ENCODE measurements around the gene NCAPG2. TPM values are rescaled to one million over a fixed set of nuclear protein-coding genes. Genes with fewer than 3 reads are reported as not detected.
"Not testable (repeated sequence)": the region's sequence is repeated elsewhere in the genome, so short reads cannot be mapped to it uniquely, and the experiment has no call there.

NCAPG2 gene
- total RNA-seq, 2 donors from 2014 or later, result 45.0 to 117 TPM

DNA sequence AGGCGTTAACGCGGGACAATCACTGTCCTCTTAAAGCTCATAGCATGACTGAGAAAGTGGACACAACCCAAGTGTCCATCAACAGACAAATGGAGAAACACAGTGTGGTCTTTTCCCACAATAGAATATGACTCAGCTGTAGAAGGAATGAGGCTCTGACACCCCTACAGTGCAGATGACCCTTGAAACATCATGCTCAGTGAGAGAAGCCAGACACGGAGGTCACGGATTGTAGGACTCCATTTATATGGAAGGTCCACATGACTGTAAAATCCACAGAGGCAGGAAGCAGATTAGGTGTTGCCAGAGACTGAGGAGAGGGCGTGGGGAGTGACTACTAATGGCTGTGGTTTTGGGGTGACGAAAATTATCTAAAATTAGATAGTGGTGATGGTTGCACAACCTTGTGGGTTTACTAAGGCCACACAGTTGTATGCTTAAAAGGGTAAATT is 6.1 kb upstream of the NCAPG2 start:
- H3K4me3 Mint-ChIP-seq, result peak overlapping the region; percentile 52
- peaks cover 13 to 24% of the 10 kb centered on the region in 2 donors for H3K4me1 Mint-ChIP-seq (ENCODE audit: low read depth in 2 of 2)
- DNase-seq (ENCODE audit: low spot score), result no peak
- no peaks in the 10 kb centered on the region for H3K9me3 Mint-ChIP-seq
- peak overlapping the region; percentile 26 to 55 for H3K27ac Mint-ChIP-seq
- H3K27me3 Mint-ChIP-seq, result no peaks in the 10 kb centered on the region
- no peaks in the 10 kb centered on the region for H3K36me3 Mint-ChIP-seq
- ATAC-seq, result peak; percentile 74 to 85

DNA sequence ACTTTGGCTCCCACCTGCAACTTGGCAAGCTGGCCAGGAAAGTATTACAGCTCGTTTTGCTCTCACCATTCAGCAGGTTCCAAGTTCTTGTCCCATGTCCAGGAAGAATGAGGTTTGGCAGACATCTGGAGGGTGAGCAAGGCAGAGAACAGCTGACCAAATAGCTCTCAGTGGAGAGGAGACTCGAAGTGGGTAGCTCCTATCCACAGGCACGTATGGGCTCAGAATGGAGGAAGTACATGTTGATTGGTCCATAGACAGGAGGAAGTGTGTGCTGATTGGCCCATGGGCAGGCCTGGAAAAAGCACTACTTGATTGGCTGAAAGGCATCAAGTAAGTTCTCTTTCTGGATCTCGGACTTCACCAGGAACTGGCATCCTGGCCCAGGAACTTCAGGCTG is 3.0 kb upstream of the NCAPG2 start:
- Mint-ChIP-seq H3K36me3 (no peaks in the 10 kb centered on the region), H3K27ac (no peak overlapping the region), H3K27me3 (no peaks in the 10 kb centered on the region)

GRCh38 chr7:158706710-158707590 is 2.3 kb upstream of the NCAPG2 start:
- Mint-ChIP-seq H3K36me3 (no peaks in the 10 kb centered on the region), H3K4me1 (ENCODE audit: low read depth in 2 of 2) (peaks cover 27 to 28% of the 10 kb centered on the region in 2 donors), H3K9me3 (no peaks in the 10 kb centered on the region), H3K27ac (no peak overlapping the region), H3K4me3 (no peak overlapping the region), H3K27me3 (no peaks in the 10 kb centered on the region)
- ATAC-seq (no peak), DNase-seq (ENCODE audit: low spot score) (no peak)

More for the DNA sequence above, 3.0 kb upstream of the NCAPG2 start:
- Mint-ChIP-seq H3K4me1 (ENCODE audit: low read depth in 2 of 2) (peaks cover 27 to 33% of the 10 kb centered on the region in 2 donors), H3K4me3 (no peak overlapping the region), H3K9me3 (no peaks in the 10 kb centered on the region)
- ATAC-seq (no peak), DNase-seq (ENCODE audit: low spot score) (no peak)

- Mint-ChIP-seq H3K36me3 (peaks cover 4% of the 10 kb centered on the region), H3K27me3 (no peaks in the 10 kb centered on the region), H3K27ac (no peak overlapping the region), H3K4me3 (peak overlapping the region; percentile 83), H3K4me1 (ENCODE audit: low read depth in 2 of 2) (peaks cover 26 to 30% of the 10 kb centered on the region in 2 donors), H3K9me3 (no peaks in the 10 kb centered on the region)
- ATAC-seq (no peak), DNase-seq (ENCODE audit: low spot score) (no peak)
Observed at GRCh38 chr7:158706273-158706704, 1.7 kb upstream of the NCAPG2 start.

DNA sequence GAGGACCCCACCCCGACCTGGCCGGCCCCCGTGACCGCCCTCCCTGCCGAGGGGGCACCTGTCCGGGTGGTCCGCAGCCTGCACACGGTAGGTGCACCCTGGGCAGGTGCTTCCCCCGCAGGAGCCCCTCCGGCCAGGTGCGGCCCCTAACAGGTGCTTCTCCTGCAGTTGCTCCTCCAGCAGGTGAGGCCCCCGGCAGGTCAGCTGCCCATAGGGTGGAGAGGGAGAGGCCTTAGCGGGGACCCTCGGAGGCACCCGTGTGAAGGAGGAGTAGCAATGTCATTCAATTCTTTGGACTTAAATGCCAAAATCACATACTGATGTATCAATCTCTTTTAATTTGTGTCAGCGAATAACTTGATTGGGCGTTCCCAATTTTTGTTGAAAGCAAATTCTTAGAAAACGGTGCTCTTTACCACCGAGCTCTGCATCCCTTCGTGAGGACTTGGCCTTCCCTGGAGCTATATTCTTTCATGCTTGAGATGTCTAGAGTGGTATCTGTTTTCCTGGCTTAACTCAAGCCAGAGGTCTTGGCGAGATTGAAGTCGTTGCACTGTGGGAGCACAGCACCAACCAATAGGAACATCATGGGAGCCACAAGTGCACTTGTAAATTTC is 738 bp upstream of the NCAPG2 start:
- Mint-ChIP-seq H3K4me1 (ENCODE audit: low read depth in 2 of 2) (peaks cover 20 to 30% of the 10 kb centered on the region in 2 donors), H3K27me3 (no peaks in the 10 kb centered on the region), H3K9me3 (no peaks in the 10 kb centered on the region), H3K4me3 (peak overlapping the region; percentile 83), H3K27ac (peak overlapping the region; percentile 8 to 71), H3K36me3 (peaks cover 10% of the 10 kb centered on the region)
- ATAC-seq (no peak), DNase-seq (ENCODE audit: low spot score) (no peak)

GRCh38 chr7:158703679-158704523 is 703 bp downstream of the NCAPG2 start:
- DNase-seq (ENCODE audit: low spot score); H3K27me3 Mint-ChIP-seq; ATAC-seq; H3K9me3 Mint-ChIP-seq: not testable (repeated sequence)
- Mint-ChIP-seq H3K36me3 (peaks cover 17% of the 10 kb centered on the region), H3K4me3 (peak overlapping the region; percentile 83), H3K4me1 (ENCODE audit: low read depth in 2 of 2) (peaks cover 22 to 36% of the 10 kb centered on the region in 2 donors), H3K27ac (peak overlapping the region in 1 of 2 donors; percentile 8)

GRCh38 chr7:158702944-158703343 is 1.7 kb downstream of the NCAPG2 start:
- peaks cover 22 to 37% of the 10 kb centered on the region in 2 donors for H3K4me1 Mint-ChIP-seq (ENCODE audit: low read depth in 2 of 2)

DNA sequence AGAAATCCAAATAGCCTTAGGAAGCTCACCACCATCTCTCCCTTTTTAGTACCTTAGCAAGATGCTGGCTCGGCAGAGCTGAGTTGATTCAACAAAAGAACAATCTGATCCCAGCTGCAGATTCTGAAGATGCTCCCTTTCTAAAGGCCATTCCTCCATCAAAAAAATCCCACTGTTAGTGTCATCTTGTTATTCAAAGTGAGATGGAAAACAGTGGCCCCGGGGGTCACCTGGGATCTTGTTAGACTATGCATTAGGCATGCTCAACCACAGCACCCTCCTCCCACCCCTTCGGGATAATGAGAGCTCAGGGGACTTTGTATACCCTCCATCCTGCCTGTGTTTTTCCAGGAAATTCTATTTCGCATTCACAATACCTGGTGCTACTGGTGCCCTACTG is 2.4 kb downstream of the NCAPG2 start:
- H3K27me3 Mint-ChIP-seq, result no peaks in the 10 kb centered on the region
- H3K4me3 Mint-ChIP-seq, result peak overlapping the region; percentile 78
- no peaks in the 10 kb centered on the region for H3K9me3 Mint-ChIP-seq
- peaks cover 22 to 37% of the 10 kb centered on the region in 2 donors for H3K4me1 Mint-ChIP-seq (ENCODE audit: low read depth in 2 of 2)
- no peak for DNase-seq (ENCODE audit: low spot score)
- peaks cover 19% of the 10 kb centered on the region for H3K36me3 Mint-ChIP-seq
- no peak for ATAC-seq
- H3K27ac Mint-ChIP-seq, result no peak overlapping the region

More at GRCh38 chr7:158702944-158703343, 1.7 kb downstream of the NCAPG2 start:
- ATAC-seq, result no peak
- Mint-ChIP-seq H3K27me3 (no peaks in the 10 kb centered on the region), H3K4me3 (peak overlapping the region; percentile 78), H3K9me3 (no peaks in the 10 kb centered on the region), H3K27ac (peak overlapping the region in 1 of 2 donors; percentile 8), H3K36me3 (peaks cover 19% of the 10 kb centered on the region)
- no peak for DNase-seq (ENCODE audit: low spot score)

DNA sequence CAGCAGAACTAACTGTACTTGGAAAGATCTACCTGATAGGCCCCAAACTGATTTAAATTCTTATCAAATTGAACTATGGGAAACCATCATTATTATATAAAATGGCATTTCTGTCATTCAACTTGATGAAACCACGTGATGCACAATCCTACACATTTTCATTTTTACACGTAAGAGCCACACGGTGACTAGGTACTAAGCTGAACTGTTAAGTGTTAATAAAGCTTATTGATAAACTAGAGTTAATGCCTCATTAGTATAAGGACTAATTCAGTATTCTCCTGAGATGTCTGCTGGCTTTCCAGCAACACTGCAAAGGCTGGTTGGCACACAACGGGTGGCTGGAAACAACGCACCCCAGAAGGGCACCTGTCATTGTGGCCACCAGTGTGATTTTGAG is 4.6 kb downstream of the NCAPG2 start:
- DNase-seq (ENCODE audit: low spot score) (no peak), ATAC-seq (no peak)
- Mint-ChIP-seq H3K36me3 (peaks cover 19% of the 10 kb centered on the region), H3K27ac (no peak overlapping the region), H3K4me3 (no peak overlapping the region), H3K4me1 (ENCODE audit: low read depth in 2 of 2) (peaks cover 17 to 31% of the 10 kb centered on the region in 2 donors), H3K9me3 (no peaks in the 10 kb centered on the region), H3K27me3 (no peaks in the 10 kb centered on the region)

GRCh38 chr7:158699341-158699740 is 5.3 kb downstream of the NCAPG2 start:
- Mint-ChIP-seq H3K27me3 (no peaks in the 10 kb centered on the region), H3K36me3 (peaks cover 19% of the 10 kb centered on the region), H3K27ac (peak overlapping the region in 1 of 2 donors; percentile 18), H3K9me3 (no peaks in the 10 kb centered on the region), H3K4me3 (no peak overlapping the region), H3K4me1 (ENCODE audit: low read depth in 2 of 2) (peaks cover 20 to 37% of the 10 kb centered on the region in 2 donors)
- no peak for DNase-seq (ENCODE audit: low spot score)
- ATAC-seq, result no peak

DNA sequence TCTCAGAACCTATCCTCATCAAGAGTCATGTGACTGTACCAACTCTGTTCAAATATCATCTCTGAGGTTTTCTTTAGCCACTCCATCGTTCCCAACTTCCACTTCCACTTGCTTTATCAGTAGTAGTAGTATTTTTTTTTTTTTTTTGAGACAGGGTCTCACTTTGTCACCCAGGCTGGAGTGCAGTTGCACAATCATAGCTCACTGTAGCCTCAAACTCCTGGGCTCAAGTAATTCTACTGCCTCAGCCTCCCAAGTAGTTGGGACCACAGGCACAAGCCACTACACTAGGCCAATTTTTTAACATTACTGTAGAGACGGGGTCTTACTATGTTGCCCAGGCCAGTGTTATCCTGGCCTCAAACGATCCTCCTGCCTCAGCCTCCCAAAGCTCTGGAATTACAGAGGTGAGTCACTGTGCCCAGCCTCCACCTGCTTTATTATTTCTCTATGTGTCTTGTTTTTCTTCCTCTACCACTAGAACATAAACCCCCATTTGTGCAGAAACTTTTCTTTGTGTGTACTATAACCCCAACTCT is 5.9 kb downstream of the NCAPG2 start:
- Mint-ChIP-seq H3K36me3 (peaks cover 19% of the 10 kb centered on the region), H3K4me1 (ENCODE audit: low read depth in 2 of 2) (peaks cover 20 to 38% of the 10 kb centered on the region in 2 donors), H3K27me3 (no peaks in the 10 kb centered on the region), H3K4me3 (no peak overlapping the region), H3K9me3 (no peaks in the 10 kb centered on the region), H3K27ac (peak overlapping the region in 1 of 2 donors; percentile 18)
- no peak for ATAC-seq
- no peak for DNase-seq (ENCODE audit: low spot score)

GRCh38 chr7:158697597-158697996 is 7.0 kb downstream of the NCAPG2 start:
- not testable (repeated sequence) for H3K27ac Mint-ChIP-seq; DNase-seq (ENCODE audit: low spot score); H3K27me3 Mint-ChIP-seq; H3K9me3 Mint-ChIP-seq; H3K4me3 Mint-ChIP-seq; ATAC-seq
- peaks cover 19% of the 10 kb centered on the region for H3K36me3 Mint-ChIP-seq
- H3K4me1 Mint-ChIP-seq (ENCODE audit: low read depth in 2 of 2), result peaks cover 11 to 28% of the 10 kb centered on the region in 2 donors
